ENCODE results near the gene CUL5.
"Not testable (repeated sequence)": the region's sequence is repeated elsewhere in the genome, so short reads cannot be mapped to it uniquely, and the experiment has no call there.

CUL5 gene

DNA sequence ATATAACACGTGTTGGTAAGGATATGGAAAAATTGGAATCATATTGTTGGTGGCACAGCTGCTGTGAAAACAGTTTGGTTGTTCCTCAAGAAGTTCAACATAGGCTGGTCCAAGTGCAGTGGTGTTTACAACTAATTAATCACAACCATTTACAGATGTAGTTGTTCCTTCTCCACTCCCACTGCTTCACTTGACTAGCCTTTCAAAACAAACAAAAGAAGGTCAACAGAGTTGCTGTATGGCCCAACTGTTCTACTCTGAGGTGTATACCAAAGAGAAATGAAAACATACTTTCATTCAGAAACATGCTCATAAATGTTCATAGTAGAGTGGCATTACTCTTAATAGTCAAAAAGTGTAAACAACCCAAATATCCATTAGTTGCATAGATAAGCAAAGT is 76.1 kb downstream of the CUL5 start:
- H3K4me3 ChIP-seq (ENCODE audit: low read depth, low read length), result no peak overlapping the region
- no peaks in the 10 kb centered on the region for H3K4me1 ChIP-seq (ENCODE audit: control insufficient read depth, insufficient read depth, low read length)
- no peak overlapping the region for H3K9ac ChIP-seq (ENCODE audit: low read depth, low read length)
- H3K27me3 ChIP-seq (ENCODE audit: control insufficient read depth, insufficient read depth, low read length), result no peaks in the 10 kb centered on the region
- no peaks in the 10 kb centered on the region for H3K9me3 ChIP-seq (ENCODE audit: control insufficient read depth, insufficient read depth, low read length)
- no peaks in the 10 kb centered on the region for H3K36me3 ChIP-seq (ENCODE audit: control insufficient read depth, insufficient read depth, low read length)

DNA sequence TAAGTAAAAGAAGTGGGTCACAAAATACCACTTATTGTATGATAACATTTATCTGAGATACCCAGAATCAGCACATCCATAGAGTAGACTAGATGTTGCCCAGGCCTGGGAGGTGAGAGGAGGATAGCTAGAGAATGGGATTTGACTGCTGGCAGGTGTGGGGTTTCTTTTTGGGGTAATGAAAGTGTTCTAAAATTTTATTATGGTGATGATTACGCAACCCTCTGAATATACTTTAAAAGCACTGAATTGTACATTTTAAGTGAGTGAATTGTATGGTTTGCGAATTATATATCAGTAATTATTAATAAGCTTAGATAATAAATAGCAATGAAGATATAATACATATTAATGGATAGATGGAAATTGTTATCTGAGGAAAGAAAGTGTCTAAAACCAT is 77.0 kb downstream of the CUL5 start:
- H3K27me3 ChIP-seq (ENCODE audit: control insufficient read depth, insufficient read depth, low read length), result no peaks in the 10 kb centered on the region
- no peaks in the 10 kb centered on the region for H3K9me3 ChIP-seq (ENCODE audit: control insufficient read depth, insufficient read depth, low read length)
- H3K36me3 ChIP-seq (ENCODE audit: control insufficient read depth, insufficient read depth, low read length), result no peaks in the 10 kb centered on the region
- H3K9ac ChIP-seq (ENCODE audit: low read depth, low read length), result no peak overlapping the region
- no peaks in the 10 kb centered on the region for H3K4me1 ChIP-seq (ENCODE audit: control insufficient read depth, insufficient read depth, low read length)
- H3K4me3 ChIP-seq (ENCODE audit: low read depth, low read length), result no peak overlapping the region

GRCh38 chr11:108092134-108092533 is 83.4 kb downstream of the CUL5 start:
- Histone ChIP-seq H3K9me3 (ENCODE audit: control insufficient read depth, insufficient read depth, low read length) (no peaks in the 10 kb centered on the region), H3K27me3 (ENCODE audit: control insufficient read depth, insufficient read depth, low read length) (no peaks in the 10 kb centered on the region), H3K9ac (ENCODE audit: low read depth, low read length) (no peak overlapping the region), H3K4me1 (ENCODE audit: control insufficient read depth, insufficient read depth, low read length) (no peaks in the 10 kb centered on the region), H3K4me3 (ENCODE audit: low read depth, low read length) (no peak overlapping the region), H3K36me3 (ENCODE audit: control insufficient read depth, insufficient read depth, low read length) (peaks cover 4% of the 10 kb centered on the region)

- no peaks in the 10 kb centered on the region for H3K27me3 ChIP-seq (ENCODE audit: control insufficient read depth, insufficient read depth, low read length)
- H3K36me3 ChIP-seq (ENCODE audit: control insufficient read depth, insufficient read depth, low read length), result peaks cover 4% of the 10 kb centered on the region
- H3K9me3 ChIP-seq (ENCODE audit: control insufficient read depth, insufficient read depth, low read length), result no peaks in the 10 kb centered on the region
- H3K4me3 ChIP-seq (ENCODE audit: low read depth, low read length), result no peak overlapping the region
- no peaks in the 10 kb centered on the region for H3K4me1 ChIP-seq (ENCODE audit: control insufficient read depth, insufficient read depth, low read length)
- H3K9ac ChIP-seq (ENCODE audit: low read depth, low read length), result no peak overlapping the region
Observed at GRCh38 chr11:108093128-108093904, 84.6 kb downstream of the CUL5 start.

- no peak overlapping the region for H3K4me3 ChIP-seq (ENCODE audit: low read depth, low read length)
- no peak overlapping the region for H3K9ac ChIP-seq (ENCODE audit: low read depth, low read length)
- H3K27me3 ChIP-seq (ENCODE audit: control insufficient read depth, insufficient read depth, low read length), result no peaks in the 10 kb centered on the region
- no peaks in the 10 kb centered on the region for H3K4me1 ChIP-seq (ENCODE audit: control insufficient read depth, insufficient read depth, low read length)
- H3K9me3 ChIP-seq (ENCODE audit: control insufficient read depth, insufficient read depth, low read length), result no peaks in the 10 kb centered on the region
- H3K36me3 ChIP-seq (ENCODE audit: control insufficient read depth, insufficient read depth, low read length), result peaks cover 4% of the 10 kb centered on the region
Observed at GRCh38 chr11:108097179-108097578, 88.5 kb downstream of the CUL5 start.

DNA sequence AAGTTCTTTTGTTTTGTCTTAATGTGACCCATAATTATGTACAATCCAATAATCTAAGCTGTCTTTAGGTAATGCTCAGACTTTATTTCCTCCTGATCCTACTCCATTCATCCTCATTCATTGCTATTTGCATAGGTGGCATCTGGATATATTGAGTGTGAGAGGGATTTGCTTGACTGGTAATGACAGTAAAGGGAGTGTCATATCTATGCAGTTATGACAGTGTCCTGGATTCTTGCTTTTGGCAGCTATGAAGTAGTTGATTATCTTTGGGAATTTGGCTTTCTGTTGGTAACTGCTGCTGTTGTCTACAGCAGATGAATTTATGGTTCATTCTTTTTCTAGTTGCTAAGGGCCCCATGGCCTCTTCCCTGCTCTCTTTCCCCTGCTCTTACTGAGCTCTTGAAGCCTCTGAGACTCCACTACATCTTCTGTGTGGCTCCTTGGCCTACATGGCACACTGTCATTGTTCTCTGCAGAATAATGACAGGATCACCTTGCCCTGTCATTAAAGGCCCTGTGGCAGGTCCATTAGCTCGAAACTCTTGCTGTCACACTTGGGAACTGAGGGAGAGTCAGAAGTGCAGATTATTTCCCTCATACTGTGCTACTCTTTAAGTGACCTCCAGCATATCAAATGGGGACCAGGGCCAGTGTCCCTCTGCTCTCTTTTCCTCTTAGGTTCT is 92.5 kb downstream of the CUL5 start:
- no peaks in the 10 kb centered on the region for H3K9me3 ChIP-seq (ENCODE audit: control insufficient read depth, insufficient read depth, low read length)
- H3K9ac ChIP-seq (ENCODE audit: low read depth, low read length), result no peak overlapping the region
- no peaks in the 10 kb centered on the region for H3K27me3 ChIP-seq (ENCODE audit: control insufficient read depth, insufficient read depth, low read length)
- H3K4me1 ChIP-seq (ENCODE audit: control insufficient read depth, insufficient read depth, low read length), result no peaks in the 10 kb centered on the region
- H3K36me3 ChIP-seq (ENCODE audit: control insufficient read depth, insufficient read depth, low read length), result no peaks in the 10 kb centered on the region
- H3K4me3 ChIP-seq (ENCODE audit: low read depth, low read length), result no peak overlapping the region

DNA sequence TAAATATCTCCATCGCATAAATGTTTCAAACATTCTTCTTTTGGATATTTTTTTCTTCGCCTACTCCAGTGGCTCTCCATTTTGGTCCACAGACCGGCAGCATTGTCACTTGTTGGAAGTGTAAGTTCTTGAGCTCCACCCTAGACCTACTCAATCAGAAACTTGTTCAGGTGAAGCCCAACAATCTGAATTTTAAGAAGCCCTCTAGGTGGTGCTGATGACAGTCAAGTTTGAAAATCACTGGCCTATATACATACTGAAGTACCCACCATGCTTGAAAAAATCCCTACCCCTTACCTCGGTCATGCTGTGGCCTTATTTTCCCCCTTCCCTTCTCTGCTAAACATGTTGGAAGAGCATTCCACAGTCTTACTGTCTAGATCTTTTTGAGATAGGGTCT is 102.4 kb downstream of the CUL5 start:
- Histone ChIP-seq H3K9me3 (ENCODE audit: control insufficient read depth, insufficient read depth, low read length) (no peaks in the 10 kb centered on the region), H3K4me3 (ENCODE audit: low read depth, low read length) (no peak overlapping the region), H3K27me3 (ENCODE audit: control insufficient read depth, insufficient read depth, low read length) (no peaks in the 10 kb centered on the region), H3K36me3 (ENCODE audit: control insufficient read depth, insufficient read depth, low read length) (no peaks in the 10 kb centered on the region), H3K9ac (ENCODE audit: low read depth, low read length) (no peak overlapping the region), H3K4me1 (ENCODE audit: control insufficient read depth, insufficient read depth, low read length) (peaks cover 4% of the 10 kb centered on the region)

DNA sequence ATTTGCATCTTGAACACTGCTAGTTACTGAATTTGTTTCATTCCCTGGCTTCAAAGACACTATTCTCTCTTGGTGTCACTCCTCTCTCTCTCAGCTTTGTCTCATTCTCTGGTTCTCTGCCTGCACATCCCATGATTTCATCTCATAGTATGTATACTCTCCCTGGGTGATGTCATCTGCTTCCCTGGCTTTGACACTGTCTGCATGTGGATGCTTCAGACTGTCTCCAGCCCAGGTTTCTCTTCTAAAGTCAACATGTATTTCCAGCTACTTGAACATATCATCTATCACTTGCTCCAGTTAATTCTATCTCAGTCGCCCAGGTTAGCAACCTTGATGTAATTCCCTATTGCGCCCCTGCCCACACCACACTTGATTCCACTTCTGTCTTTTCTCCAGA is 103.4 kb downstream of the CUL5 start:
- Histone ChIP-seq H3K4me3 (ENCODE audit: low read depth, low read length) (no peak overlapping the region), H3K9ac (ENCODE audit: low read depth, low read length) (no peak overlapping the region), H3K36me3 (ENCODE audit: control insufficient read depth, insufficient read depth, low read length) (no peaks in the 10 kb centered on the region), H3K4me1 (ENCODE audit: control insufficient read depth, insufficient read depth, low read length) (peaks cover 4% of the 10 kb centered on the region), H3K9me3 (ENCODE audit: control insufficient read depth, insufficient read depth, low read length) (no peaks in the 10 kb centered on the region), H3K27me3 (ENCODE audit: control insufficient read depth, insufficient read depth, low read length) (no peaks in the 10 kb centered on the region)

- Histone ChIP-seq H3K9ac (ENCODE audit: low read depth, low read length) (no peak overlapping the region), H3K27me3 (ENCODE audit: control insufficient read depth, insufficient read depth, low read length) (no peaks in the 10 kb centered on the region), H3K9me3 (ENCODE audit: control insufficient read depth, insufficient read depth, low read length) (no peaks in the 10 kb centered on the region), H3K4me3 (ENCODE audit: low read depth, low read length) (no peak overlapping the region), H3K36me3 (ENCODE audit: control insufficient read depth, insufficient read depth, low read length) (no peaks in the 10 kb centered on the region), H3K4me1 (ENCODE audit: control insufficient read depth, insufficient read depth, low read length) (peaks cover 4% of the 10 kb centered on the region)
Observed at GRCh38 chr11:108115500-108116140, 106.9 kb downstream of the CUL5 start.

DNA sequence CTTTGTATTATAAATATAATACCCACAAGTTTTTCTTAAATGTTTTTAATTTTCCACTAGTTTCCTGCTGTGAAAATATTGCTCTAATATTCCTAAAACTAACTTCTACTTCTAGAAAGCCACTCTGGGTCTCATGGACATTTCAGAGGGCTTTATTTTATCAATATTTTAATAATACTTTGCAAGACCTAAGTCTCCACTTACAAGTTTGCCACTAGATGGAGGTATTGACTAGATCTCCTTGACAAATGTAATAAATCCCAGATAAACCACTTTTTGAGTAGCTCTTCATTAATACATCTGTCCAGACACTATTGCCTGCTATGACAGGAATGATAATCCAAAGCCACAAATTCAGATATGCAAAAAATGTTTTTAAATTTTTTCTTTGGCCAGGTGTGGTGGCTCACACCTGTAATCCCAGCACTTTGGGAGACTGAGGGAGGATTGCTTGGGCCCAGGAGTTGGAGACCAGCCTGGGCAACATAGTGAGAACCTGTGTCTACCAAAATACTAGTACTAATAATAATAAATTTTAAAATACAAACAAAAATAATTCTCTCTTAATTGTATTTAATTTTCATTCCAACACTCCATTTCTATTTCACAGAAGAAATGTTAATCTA is 109.2 kb downstream of the CUL5 start:
- Histone ChIP-seq H3K27me3 (ENCODE audit: control insufficient read depth, insufficient read depth, low read length) (peaks cover 10% of the 10 kb centered on the region), H3K4me3 (ENCODE audit: low read depth, low read length) (no peak overlapping the region), H3K4me1 (ENCODE audit: control insufficient read depth, insufficient read depth, low read length) (peaks cover 4% of the 10 kb centered on the region), H3K9ac (ENCODE audit: low read depth, low read length) (no peak overlapping the region), H3K36me3 (ENCODE audit: control insufficient read depth, insufficient read depth, low read length) (no peaks in the 10 kb centered on the region), H3K9me3 (ENCODE audit: control insufficient read depth, insufficient read depth, low read length) (no peaks in the 10 kb centered on the region)

DNA sequence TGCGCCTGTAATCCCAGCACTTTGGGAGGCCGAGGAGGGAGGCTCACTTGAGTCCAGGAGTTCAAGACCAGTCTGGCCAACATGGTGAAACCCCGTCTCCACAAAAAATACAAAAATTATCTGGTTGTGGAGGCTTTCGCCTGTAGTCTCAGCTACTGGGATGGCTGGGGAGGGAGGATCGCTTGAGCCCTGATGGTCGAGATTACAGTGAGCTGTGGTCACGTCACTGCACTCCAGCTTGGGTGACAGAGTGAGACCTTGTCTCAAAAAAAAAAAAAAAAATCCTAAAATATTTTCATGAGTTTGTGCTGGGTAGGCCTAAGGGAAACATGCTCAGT is 112.2 kb downstream of the CUL5 start:
- H3K4me3 ChIP-seq (ENCODE audit: low read depth, low read length), result peak overlapping the region; percentile 88
- H3K9ac ChIP-seq (ENCODE audit: low read depth, low read length); H3K27me3 ChIP-seq (ENCODE audit: control insufficient read depth, insufficient read depth, low read length); H3K9me3 ChIP-seq (ENCODE audit: control insufficient read depth, insufficient read depth, low read length); H3K36me3 ChIP-seq (ENCODE audit: control insufficient read depth, insufficient read depth, low read length); H3K4me1 ChIP-seq (ENCODE audit: control insufficient read depth, insufficient read depth, low read length): not testable (repeated sequence)
